ENCODE data around the gene PPP1R3G. TPM values are rescaled to one million over a fixed set of nuclear protein-coding genes. Genes with fewer than 3 reads are reported as not detected.

The PPP1R3G gene
- total and polyA plus RNA-seq, 2 of the 13 experiments (the other 11 are each of a cell fraction or from before 2014, with no cell fraction given): 1.2 to 1.3 TPM

DNA sequence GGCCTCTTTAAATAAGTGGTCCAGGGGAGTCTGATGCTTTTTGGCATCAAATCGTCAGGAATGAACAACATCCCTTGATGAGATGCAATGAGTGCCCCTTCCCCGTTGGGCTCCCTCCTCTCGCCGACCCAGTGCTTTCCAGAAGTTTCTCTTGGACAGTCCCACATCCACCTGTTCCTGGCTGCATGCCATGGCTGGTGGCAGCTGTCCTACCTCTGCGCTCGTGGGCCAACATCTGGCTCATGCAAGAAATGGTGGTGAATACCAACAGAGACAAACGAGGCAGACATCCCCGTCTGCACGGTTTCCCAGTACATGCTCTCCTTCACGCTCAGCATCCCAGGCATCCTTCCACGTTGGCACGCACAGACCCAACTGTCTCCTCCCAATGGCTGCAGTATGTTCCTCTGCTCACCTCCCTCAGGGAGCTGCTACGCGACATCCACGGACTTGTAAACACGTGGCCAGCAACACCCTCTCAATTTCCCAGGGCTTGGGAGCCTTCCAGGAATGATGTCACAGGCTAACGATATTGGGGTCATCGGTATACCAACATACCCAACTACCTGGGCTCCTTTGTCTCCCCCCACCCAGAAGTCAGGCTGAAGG is 37.5 kb downstream of the PPP1R3G start (continued):
- TF ChIP-seq RFXANK (CRISPR knock-in tag; IDR thresholded peaks at IDR 0.05) (no peak), DNMT3B (CRISPR knock-in tag; conservative IDR thresholded peaks at IDR 0.05) (no peak), ZFX (CRISPR knock-in tag; IDR thresholded peaks at IDR 0.05; ENCODE audit: low read depth) (no peak), ISL2 (CRISPR knock-in tag; IDR thresholded peaks at IDR 0.05) (no peak)

DNA sequence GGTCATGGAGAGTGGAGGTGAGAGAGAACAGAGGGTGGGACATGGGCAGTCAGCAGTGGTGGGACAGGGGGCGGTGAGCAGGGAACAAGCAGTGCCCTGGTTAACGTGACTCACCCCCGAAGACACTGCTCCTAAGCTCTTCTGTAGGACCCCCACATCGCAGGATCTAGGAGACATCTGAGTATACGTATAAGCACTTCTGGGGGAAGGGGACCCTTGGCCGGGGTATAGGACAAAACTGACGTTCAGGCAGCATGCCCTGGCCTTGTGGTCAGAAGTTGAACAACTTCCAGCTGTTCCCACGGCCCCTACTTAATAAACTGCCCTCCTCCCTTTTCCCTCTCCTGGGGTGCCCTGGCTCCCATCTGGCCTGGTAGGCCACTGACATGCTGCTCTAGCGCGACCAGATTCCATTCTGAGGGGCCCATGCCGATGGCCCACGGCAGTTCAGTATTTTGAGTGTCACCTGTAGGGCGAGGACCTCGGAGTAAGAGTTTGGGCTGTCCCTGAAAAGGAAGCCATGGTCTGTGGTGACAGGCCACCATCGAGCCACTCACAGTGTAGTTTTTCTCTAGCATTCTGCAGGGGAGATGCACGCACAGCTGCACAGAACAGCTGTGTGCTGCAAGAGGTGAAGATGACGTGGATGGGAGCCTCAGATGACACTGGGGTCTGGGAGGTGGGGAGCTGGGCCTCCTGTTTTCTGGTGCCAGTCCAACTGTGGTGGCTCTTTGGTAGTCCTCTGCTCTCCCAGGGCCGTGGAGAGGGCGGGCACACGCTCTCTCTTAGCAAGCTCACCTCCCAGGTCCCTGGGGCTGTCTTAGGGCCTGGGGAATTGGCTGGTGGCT is 38.4 kb downstream of the PPP1R3G start:
- Histone ChIP-seq H3K4me1 (ENCODE audit: insufficient read depth, low read length) (peaks cover 65% of the 10 kb centered on the region), H4K20me1 (ENCODE audit: insufficient read depth, low read length) (no peaks in the 10 kb centered on the region), H3K4me2 (ENCODE audit: low read depth, low read length) (no peak overlapping the region), H3K27me3 (ENCODE audit: control insufficient read depth in 1 of 2, insufficient read depth in 2 of 2, low read length in 2 of 2) (no peaks in the 10 kb centered on the region), H3K27ac (ENCODE audit: extremely low read length, insufficient read depth, low read length) (no peak overlapping the region), H2AFZ (ENCODE audit: low read length) (no peak overlapping the region), H3K9ac (ENCODE audit: insufficient read depth, low read depth, low read length) (no peak overlapping the region), H3K9me3 (ENCODE audit: low read length) (no peaks in the 10 kb centered on the region), H3K36me3 (replicated peaks in 1 of 2; ENCODE audit: control insufficient read depth in 1 of 2, insufficient read depth in 2 of 2, low read length in 2 of 2) (no peaks in the 10 kb centered on the region; a peak in 2 of 5 replicates), H3K4me3 (replicated peaks in 1 of 3; ENCODE audit: insufficient read depth in 1 of 3, low read depth in 2 of 3, low read length in 3 of 3) (no peak overlapping the region), H3K79me2 (ENCODE audit: insufficient read depth, low read length) (no peaks in the 10 kb centered on the region)
- CTCF ChIA-PET (ENCODE audit: low intra/inter-chr PET ratio, low total read pairs): no interaction called here
- TF ChIP-seq GATA4 (IDR thresholded peaks at IDR 0.05; ENCODE audit: borderline replicate concordance, low read depth) (no peak), HES4 (CRISPR knock-in tag; IDR thresholded peaks at IDR 0.05; ENCODE audit: borderline replicate concordance) (no peak), POLR2A (IDR thresholded peaks at IDR 0.05; ENCODE audit: insufficient read depth in 1 of 2, low read depth in 2 of 2, low read length in 2 of 2) (0 out of 4 replicates have a peak, but pooled peaks of 1 of the 2 experiments have one; percentile 24), TFAP4 (IDR thresholded peaks at IDR 0.05; ENCODE audit: borderline replicate concordance, low read depth) (no peak), ZMAT5 (CRISPR knock-in tag; IDR thresholded peaks at IDR 0.05; ENCODE audit: borderline replicate concordance, low read depth) (no peak), ZNF432 (CRISPR knock-in tag; IDR thresholded peaks at IDR 0.05; ENCODE audit: borderline replicate concordance) (no peak), ZNF543 (CRISPR knock-in tag; IDR thresholded peaks at IDR 0.05) (no peak)
- BruUV-seq (replicated peaks): no TSS peak
- WGBS (ENCODE audit: low lambda C conversion rate): 96% methylated on average over 20 of the region's 20 CpGs
- intact Hi-C loops (cut with micrococcal nuclease; ENCODE audit: unreplicated experiment): no loop called here
- ATAC-seq (no peak), DNase-seq (ENCODE audit: low spot score) (no peak), FAIRE-seq (no peak)
- POLR2A ChIA-PET: no interaction called here
- in situ Hi-C loops (cut with HindIII; ENCODE audit: extremely low pct_ligation_motif_present, low pct_unique_long_range_greater_than_20kb): no loop called here
